SK-N-SH treated with all-trans-retinoic acid at 6 μM for 48 hours (cell line): Measurements from ENCODE around the gene POLG2.

Experiments
- ATAC-seq: fragments of 200-7000 bp; cut with Tn5 transposase; 3 replicates; pipeline ENCODE4 v1.9.1; 2020; ENCODE audit warnings: mild to moderate bottlenecking, moderate library complexity
- ARNTL ChIP-seq: fragments of 450-650 bp; formaldehyde crosslinking; IDR thresholded peaks from 2 replicates; pipeline ENCODE4 v1.5.0; 2020; ENCODE audit warnings: low read depth, mild to moderate bottlenecking, moderate library complexity, borderline replicate concordance
- CSDC2 ChIP-seq: fragments of 250-450 bp; sonication (Bioruptor Pico); IDR thresholded peaks from 2 replicates; pipeline ENCODE4 v1.5.0; 2020; ENCODE audit warnings: mild to moderate bottlenecking, moderate library complexity
- CSRNP3 ChIP-seq: fragments of 250-450 bp; sonication (Bioruptor Pico); IDR thresholded peaks from 2 replicates; pipeline ENCODE4 v1.5.1; 2021; ENCODE audit warnings: mild to moderate bottlenecking, moderate library complexity
- ESRRG ChIP-seq: fragments of 250-450 bp; sonication (Bioruptor Pico); IDR thresholded peaks from 2 replicates; pipeline ENCODE4 v1.6.1; 2021; ENCODE audit warnings: mild to moderate bottlenecking
- GLIS3 ChIP-seq: fragments of 250-450 bp; sonication (Bioruptor Pico); IDR thresholded peaks from 2 replicates; pipeline ENCODE4 v1.5.0; 2020; ENCODE audit warnings: mild to moderate bottlenecking, moderate library complexity
- ISL1 ChIP-seq: fragments of 250-450 bp; sonication (Bioruptor Pico); IDR thresholded peaks from 2 replicates; pipeline ENCODE4 v2.1.2; 2022; ENCODE audit warnings: mild to moderate bottlenecking, moderate library complexity
- RARB ChIP-seq: fragments of 250-450 bp; sonication (Bioruptor Pico); IDR thresholded peaks from 2 replicates; pipeline ENCODE4 v1.8.0; 2021; ENCODE audit warnings: mild to moderate bottlenecking, moderate library complexity
- TOX ChIP-seq: fragments of 250-450 bp; sonication (Bioruptor Pico); IDR thresholded peaks from 2 replicates; pipeline ENCODE4 v1.8.0; 2021; ENCODE audit warnings: mild to moderate bottlenecking, moderate library complexity, borderline replicate concordance
- ZC3H10 ChIP-seq: fragments of 250-450 bp; sonication (Bioruptor Pico); IDR thresholded peaks from 2 replicates; pipeline ENCODE4 v1.5.1; 2021; ENCODE audit warnings: mild to moderate bottlenecking, moderate library complexity
- ZFP3 ChIP-seq: fragments of 250-450 bp; sonication (Bioruptor Pico); IDR thresholded peaks from 2 replicates; pipeline ENCODE4 v1.5.0; 2020; ENCODE audit warnings: mild to moderate bottlenecking, moderate library complexity

Gene POLG2

GRCh38 chr17:64428406-64428805 lies 68.4 kb downstream of the POLG2 start:
- no peak for ATAC-seq
- no peak for TF ChIP-seq GLIS3 (CRISPR knock-in tag)
- TF ChIP-seq CSDC2 (CRISPR knock-in tag): no peak
- TF ChIP-seq ISL1: no peak
- TF ChIP-seq ZC3H10 (CRISPR knock-in tag): no peak
- no peak for TF ChIP-seq ZFP3 (CRISPR knock-in tag)
- TF ChIP-seq RARB: no peak
- no peak for TF ChIP-seq TOX (CRISPR knock-in tag)
- no peak for TF ChIP-seq ARNTL (CRISPR knock-in tag)
- no peak for TF ChIP-seq CSRNP3 (CRISPR knock-in tag)
- TF ChIP-seq ESRRG (CRISPR knock-in tag): no peak
- TF ChIP-seq, all 23 proteins: peak for 0
